Vagina (tissue), 2 donors: ENCODE measurements around the gene CCR5. TPM values are rescaled to one million over a fixed set of nuclear protein-coding genes. Genes with fewer than 3 reads are reported as not detected.

Source experiments
- DNase-seq, 2 donors: peaks; one replicate each; pipeline ENCODE4 v3.0.0-alpha.2; 2017; ENCODE audit errors: extremely low spot score in 2 of 2
- H3K27ac ChIP-seq: fragments of 200-600 bp; sonication (generic); one replicate; pipeline ENCODE4 v1.5.1; 2019
- H3K27me3 ChIP-seq: fragments of 200-600 bp; sonication (generic); one replicate; pipeline ENCODE4 v1.5.1; 2019
- H3K36me3 ChIP-seq, 2 donors: fragments of 200-600 bp; sonication (generic); one replicate each; pipeline ENCODE4 v1.5.1; 2017 to 2019
- H3K4me1 ChIP-seq: fragments of 200-600 bp; sonication (generic); one replicate; pipeline ENCODE4 v1.5.1; 2019
- H3K4me3 ChIP-seq, 2 donors: fragments of 200-600 bp; sonication (generic); 1 replicate in 1 of 2; 2 replicates in 1 of 2; pipeline ENCODE4 v1.5.1; 2016 to 2019
- H3K9me3 ChIP-seq: fragments of 200-600 bp; sonication (generic); one replicate; pipeline ENCODE4 v1.5.1; 2019
- CTCF ChIP-seq, 3 experiments: fragments of 450-650 bp in 2 of 3; fragments of 200-600 bp in 1 of 3; sonication (generic) in 1 of 3; IDR thresholded peaks; one replicate each; pipeline ENCODE4 v1.5.1; 2017 to 2019; ENCODE audit warnings: antibody characterized with exemption in 3 of 3, mild to moderate bottlenecking in 2 of 3, moderate library complexity in 2 of 3
- POLR2A ChIP-seq, 2 donors: fragments of 450-650 bp; IDR thresholded peaks; one replicate each; pipeline ENCODE4 v1.6.1; 2017; ENCODE audit warnings: antibody characterized with exemption in 2 of 2, mild to moderate bottlenecking in 2 of 2, moderate library complexity in 2 of 2
- POLR2AphosphoS5 ChIP-seq, 2 donors: sonication (generic); formaldehyde crosslinking; IDR thresholded peaks; one replicate each; pipeline ENCODE4 v1.9.0; 2017; ENCODE audit warnings: antibody characterized with exemption in 2 of 2, mild to moderate bottlenecking in 2 of 2, low read depth in 1 of 2; ENCODE audit not compliant: insufficient read depth in 1 of 2
- intact Hi-C: fragments of 100-400 bp; cut with DNase I; formaldehyde crosslinking; loops from one replicate; pipeline ENCODE4 v1.15.1; 2023
- total RNA-seq: library from RNA; depleted of rRNA; stranded (reverse); fragments of >200 nt; gene quantifications from one replicate; pipeline ENCODE4 v1.2.3, GENCODE V29; 2016

Gene CCR5
- total RNA-seq, 1 donor from 2014 or later, result 3.9 TPM

GRCh38 chr3:46348823-46349482, 21.8 kb upstream of the CCR5 start:
- no peak for DNase-seq
- intact Hi-C loops, result no loop called here
- Histone ChIP-seq H3K36me3 (no peaks in the 10 kb centered on the region), H3K4me3 (no peak overlapping the region), H3K4me1 (no peaks in the 10 kb centered on the region), H3K27me3 (no peaks in the 10 kb centered on the region), H3K27ac (no peak overlapping the region), H3K9me3 (no peaks in the 10 kb centered on the region)
- TF ChIP-seq CTCF (IDR thresholded peaks at IDR 0.05) (no peak), POLR2A (IDR thresholded peaks at IDR 0.05) (no peak), POLR2AphosphoS5 (IDR thresholded peaks at IDR 0.05; ENCODE audit: insufficient read depth in 1 of 2, low read depth in 1 of 2) (no peak)

- H3K4me3 ChIP-seq, result no peak overlapping the region
- intact Hi-C loops, result no loop called here
- TF ChIP-seq CTCF (IDR thresholded peaks at IDR 0.05), result no peak
- TF ChIP-seq POLR2A (IDR thresholded peaks at IDR 0.05), result no peak
- TF ChIP-seq POLR2AphosphoS5 (IDR thresholded peaks at IDR 0.05; ENCODE audit: insufficient read depth in 1 of 2, low read depth in 1 of 2), result no peak
- no peak overlapping the region for H3K27ac ChIP-seq
- no peaks in the 10 kb centered on the region for H3K27me3 ChIP-seq
- no peak for DNase-seq
- no peaks in the 10 kb centered on the region for H3K4me1 ChIP-seq
- H3K9me3 ChIP-seq, result no peaks in the 10 kb centered on the region
- no peaks in the 10 kb centered on the region for H3K36me3 ChIP-seq
Observed at GRCh38 chr3:46349484-46350261, 21.1 kb upstream of the CCR5 start.

GRCh38 chr3:46350262-46350565, 20.5 kb upstream of the CCR5 start:
- Histone ChIP-seq H3K36me3 (no peaks in the 10 kb centered on the region), H3K4me1 (no peaks in the 10 kb centered on the region), H3K27me3 (no peaks in the 10 kb centered on the region), H3K4me3 (no peak overlapping the region), H3K27ac (no peak overlapping the region), H3K9me3 (no peaks in the 10 kb centered on the region)
- DNase-seq, result no peak
- no peak for TF ChIP-seq CTCF (IDR thresholded peaks at IDR 0.05)
- no peak for TF ChIP-seq POLR2AphosphoS5 (IDR thresholded peaks at IDR 0.05; ENCODE audit: insufficient read depth in 1 of 2, low read depth in 1 of 2)
- no peak for TF ChIP-seq POLR2A (IDR thresholded peaks at IDR 0.05)
- intact Hi-C loops, result no loop called here

- Histone ChIP-seq H3K36me3 (no peaks in the 10 kb centered on the region), H3K4me1 (no peaks in the 10 kb centered on the region), H3K4me3 (no peak overlapping the region), H3K9me3 (no peaks in the 10 kb centered on the region), H3K27ac (no peak overlapping the region), H3K27me3 (no peaks in the 10 kb centered on the region)
- intact Hi-C loops, result no loop called here
- TF ChIP-seq CTCF (IDR thresholded peaks at IDR 0.05) (no peak), POLR2AphosphoS5 (IDR thresholded peaks at IDR 0.05; ENCODE audit: insufficient read depth in 1 of 2, low read depth in 1 of 2) (no peak), POLR2A (IDR thresholded peaks at IDR 0.05) (no peak)
- no peak for DNase-seq
Observed at GRCh38 chr3:46351646-46352045, 19.1 kb upstream of the CCR5 start.

- TF ChIP-seq POLR2A (IDR thresholded peaks at IDR 0.05), result no peak
- TF ChIP-seq POLR2AphosphoS5 (IDR thresholded peaks at IDR 0.05; ENCODE audit: insufficient read depth in 1 of 2, low read depth in 1 of 2), result no peak
- TF ChIP-seq CTCF (IDR thresholded peaks at IDR 0.05), result no peak
- no peaks in the 10 kb centered on the region for H3K4me1 ChIP-seq
- no peak overlapping the region for H3K27ac ChIP-seq
- H3K9me3 ChIP-seq, result no peaks in the 10 kb centered on the region
- no peak for DNase-seq
- intact Hi-C loops, result no loop called here
- no peaks in the 10 kb centered on the region for H3K27me3 ChIP-seq
- no peaks in the 10 kb centered on the region for H3K36me3 ChIP-seq
- H3K4me3 ChIP-seq, result no peak overlapping the region
Observed at GRCh38 chr3:46353090-46353489, 17.7 kb upstream of the CCR5 start.
